HepG2 (cell line): Measurements from ENCODE around the gene CBX5. TPM values are rescaled to one million over a fixed set of nuclear protein-coding genes. Genes with fewer than 3 reads are reported as not detected.

Source experiments
- ATAC-seq: fragments of 200-7000 bp; cut with Tn5 transposase; 3 replicates; pipeline ENCODE4 v1.9.1; 2020; ENCODE audit warnings: mild to moderate bottlenecking, moderate library complexity
- BruUV-seq: library from RNA; stranded (reverse); fragments of 400-500 nt; replicated peaks from 2 replicates; lab custom pipeline; 2021; lab: Mats Ljungman, UMichigan
- CTCF ChIA-PET: fragments of 300-600 bp; formaldehyde crosslinking; extraction: SDS; loops from one replicate; lab custom pipeline; 2021; ENCODE audit warnings: low total read pairs, inconsistent platforms, low intra/inter-chr PET ratio; lab: Yijun Ruan, JAX
- POLR2A ChIA-PET: fragments of 350-600 bp; sonication (Branson Sonifier 250); formaldehyde crosslinking; loops from one replicate; lab custom pipeline; 2020; ENCODE audit warnings: antibody characterized with exemption, inconsistent platforms; lab: Yijun Ruan, JAX
- DNase-seq: peaks from one replicate; pipeline ENCODE4 v3.0.0-alpha.2; 2015; ENCODE audit warnings: low spot score
- FAIRE-seq: peaks from 3 replicates; lab custom pipeline; 2011; peaks lifted over from hg19 to GRCh38; lab: Jason Lieb, UNC
- H2AFZ ChIP-seq: one replicate; pipeline ENCODE4 v1.6.1; 2011; ENCODE audit warnings: low read length, inconsistent platforms
- H3K27ac ChIP-seq: fragments of 300-600 bp; 3 replicates; pipeline ENCODE4 v1.8.0; 2011; ENCODE audit warnings: mixed run types, mild to moderate bottlenecking, mixed read lengths, low read length, inconsistent platforms; ENCODE audit not compliant: insufficient read depth; ENCODE audit errors: extremely low read length
- H3K27me3 ChIP-seq, 2 experiments: fragments of 200-600 bp in 1 of 2; 2 replicates in 1 of 2; 3 replicates in 1 of 2; pipeline versions ENCODE4 v1.6.0 to v1.8.0; 2011; ENCODE audit warnings: low read length in 2 of 2, mild to moderate bottlenecking in 2 of 2, moderate library complexity in 2 of 2, inconsistent platforms in 1 of 2; ENCODE audit not compliant: insufficient read depth in 2 of 2, control insufficient read depth in 1 of 2
- H3K36me3 ChIP-seq, 2 experiments: fragments of 200-600 bp in 1 of 2; replicated peaks in 1 of 2; 2 replicates in 1 of 2; 3 replicates in 1 of 2; pipeline versions ENCODE4 v1.5.1 to v1.8.0; 2011; ENCODE audit warnings: low read length in 2 of 2, inconsistent platforms in 1 of 2; ENCODE audit not compliant: insufficient read depth in 2 of 2, control insufficient read depth in 1 of 2
- H3K4me1 ChIP-seq: 2 replicates; pipeline ENCODE4 v1.5.1; 2012; ENCODE audit warnings: low read length, inconsistent platforms; ENCODE audit not compliant: insufficient read depth
- H3K4me2 ChIP-seq: 2 replicates; pipeline ENCODE4 v1.6.0; 2011; ENCODE audit warnings: low read depth, low read length, inconsistent platforms
- H3K4me3 ChIP-seq, 3 experiments: fragments of 200-600 bp in 1 of 3; sonication (generic), shearing (Covaris generic) in 1 of 3; replicated peaks in 1 of 3; 2 replicates each; pipeline ENCODE4 v1.5.1; 2011 to 2016; ENCODE audit warnings: low read length in 3 of 3, inconsistent platforms in 2 of 3, low read depth in 2 of 3, mild to moderate bottlenecking in 2 of 3, control low read depth in 1 of 3, mixed read lengths in 1 of 3; ENCODE audit not compliant: insufficient read depth in 1 of 3
- H3K79me2 ChIP-seq: one replicate; pipeline ENCODE4 v1.6.1; 2011; ENCODE audit warnings: low read length, inconsistent platforms; ENCODE audit not compliant: insufficient read depth
- H3K9ac ChIP-seq: 2 replicates; pipeline ENCODE4 v1.6.0; 2011; ENCODE audit warnings: mild to moderate bottlenecking, low read depth, low read length, inconsistent platforms; ENCODE audit not compliant: insufficient read depth
- H3K9me3 ChIP-seq: 2 replicates; pipeline ENCODE4 v1.5.1; 2012; ENCODE audit warnings: mild to moderate bottlenecking, low read length
- H4K20me1 ChIP-seq: 2 replicates; pipeline ENCODE4 v1.6.0; 2011; ENCODE audit warnings: inconsistent platforms, mild to moderate bottlenecking, low read length, moderate library complexity; ENCODE audit not compliant: insufficient read depth
- AGO2 ChIP-seq: fragments of 200-400 bp; formaldehyde crosslinking; optimal IDR thresholded peaks from 2 replicates; pipeline ENCODE3; 2017; ENCODE audit warnings: mild to moderate bottlenecking, low read depth, low read length, moderate library complexity
- ETV6 ChIP-seq: sonication (generic); formaldehyde crosslinking; conservative IDR thresholded peaks from 2 replicates; pipeline ENCODE4 v1.4.0; 2020; ENCODE audit warnings: missing genetic modification reagents
- HNRNPL ChIP-seq: fragments of 200-400 bp; formaldehyde crosslinking; IDR thresholded peaks from 2 replicates; pipeline ENCODE4 v1.6.1; 2017; ENCODE audit warnings: mild to moderate bottlenecking, low read depth, low read length
- IKZF1 ChIP-seq: fragments of 450-650 bp; IDR thresholded peaks from 2 replicates; pipeline ENCODE4 v1.7.1; 2016
- KDM3A ChIP-seq: IDR thresholded peaks from 2 replicates; pipeline ENCODE4 v1.6.1; 2018; ENCODE audit warnings: low read depth, missing compliant biosample characterization
- RAD21 ChIP-seq: fragments of 450-650 bp; formaldehyde crosslinking; IDR thresholded peaks from 2 replicates; pipeline ENCODE4 v1.5.0; 2020; ENCODE audit warnings: mild to moderate bottlenecking
- TOE1 ChIP-seq: sonication (generic); formaldehyde crosslinking; IDR thresholded peaks from 2 replicates; pipeline ENCODE4 v1.4.0; 2020; ENCODE audit warnings: mild to moderate bottlenecking, missing genetic modification reagents
- ZNF557 ChIP-seq: sonication (generic); formaldehyde crosslinking; IDR thresholded peaks from 2 replicates; pipeline ENCODE4 v1.4.0; 2020; ENCODE audit warnings: missing genetic modification reagents
- ZNF709 ChIP-seq: sonication (generic); formaldehyde crosslinking; IDR thresholded peaks from 2 replicates; pipeline ENCODE4 v1.5.0; 2020; ENCODE audit warnings: mild to moderate bottlenecking, missing genetic modification reagents
- ZSCAN12 ChIP-seq: sonication (generic); formaldehyde crosslinking; IDR thresholded peaks from 2 replicates; pipeline ENCODE4 v1.9.0; 2021; ENCODE audit warnings: mild to moderate bottlenecking, missing genetic modification reagents
- ZSCAN29 ChIP-seq: sonication (generic); formaldehyde crosslinking; conservative IDR thresholded peaks from 2 replicates; pipeline ENCODE4 v1.4.0; 2020; ENCODE audit warnings: mild to moderate bottlenecking, missing genetic modification reagents
- WGBS: methylation state at CpG from one replicate; pipeline ENCODE4 v1.1.6; 2017; ENCODE audit warnings: low lambda C conversion rate; 5-methylcytosine and 5-hydroxymethylcytosine counted together
- in situ Hi-C: cut with HindIII; loops from 2 replicates; pipeline ENCODE4 v1.10.0; 2017; ENCODE audit warnings: low pct_unique_long_range_greater_than_20kb; ENCODE audit not compliant: extremely low pct_ligation_motif_present
- intact Hi-C: fragments of 100-400 bp; cut with micrococcal nuclease; formaldehyde crosslinking; loops from one replicate; pipeline ENCODE4 v1.10.0; 2022; ENCODE audit not compliant: unreplicated experiment
- polyA plus RNA-seq, 8 experiments: library from polyadenylated mRNA; depleted of rRNA in 3 of 8; stranded (reverse) in 7 of 8; unstranded in 1 of 8; fragments of >200 nt; fragmentation: Illumina TruSeq in 4 of 8; extraction: Trizol in 4 of 8; gene quantifications; 2 replicates each; pipeline versions ENCODE4 v1.2.1 to v1.2.3, GENCODE V29; 2011 to 2016; ENCODE audit warnings: low read depth in 4 of 8, missing spikeins in 1 of 8, mixed read lengths in 1 of 8; ENCODE audit not compliant: insufficient read depth in 1 of 8
- total RNA-seq, 5 experiments: library from RNA; depleted of rRNA; stranded (reverse); fragments of >200 nt; fragmentation: Illumina TruSeq; extraction: Trizol; gene quantifications; 2 replicates each; pipeline ENCODE4 v1.2.3, GENCODE V29; 2016; ENCODE audit warnings: low read depth in 1 of 5
- TF ChIP-seq, protein P1 (sequence below): sonication (generic); formaldehyde crosslinking; IDR thresholded peaks from 2 replicates; pipeline ENCODE4 v1.4.0; 2020; ENCODE audit warnings: missing genetic modification reagents
- TF ChIP-seq, protein P2 (sequence below): sonication (generic); formaldehyde crosslinking; IDR thresholded peaks from 2 replicates; pipeline ENCODE4 v1.5.0; 2020; ENCODE audit warnings: missing genetic modification reagents, mild to moderate bottlenecking, borderline replicate concordance
- TF ChIP-seq, protein P3 (sequence below): sonication (generic); formaldehyde crosslinking; IDR thresholded peaks from 2 replicates; pipeline ENCODE4 v1.4.0; 2020; ENCODE audit warnings: missing genetic modification reagents

Gene CBX5
- total and polyA plus RNA-seq, 2 of the 13 experiments (the other 11 are each of a cell fraction or from before 2014, with no cell fraction given), result 16.0 to 22.2 TPM

DNA sequence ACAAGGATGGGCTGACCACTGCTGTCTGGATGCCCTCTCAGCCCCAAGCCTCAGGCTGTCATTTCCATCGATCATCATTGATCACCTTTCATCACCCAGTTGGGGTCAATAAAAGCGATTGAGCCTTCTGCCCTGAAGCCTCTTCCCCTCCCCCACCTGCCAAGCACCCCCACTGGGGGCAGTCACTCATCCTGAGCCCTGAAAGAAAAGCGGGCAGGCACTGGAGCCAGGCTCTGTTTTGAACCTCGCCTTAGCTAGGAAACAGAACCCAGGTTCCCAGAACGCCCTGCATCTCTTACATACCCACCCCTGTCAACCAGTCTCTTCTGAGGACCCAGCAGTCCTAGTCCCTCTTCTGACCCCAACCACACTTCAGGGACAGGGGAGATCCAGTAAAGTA is 96.9 kb downstream of the CBX5 start (continued):
- TF ChIP-seq, protein P1, sequence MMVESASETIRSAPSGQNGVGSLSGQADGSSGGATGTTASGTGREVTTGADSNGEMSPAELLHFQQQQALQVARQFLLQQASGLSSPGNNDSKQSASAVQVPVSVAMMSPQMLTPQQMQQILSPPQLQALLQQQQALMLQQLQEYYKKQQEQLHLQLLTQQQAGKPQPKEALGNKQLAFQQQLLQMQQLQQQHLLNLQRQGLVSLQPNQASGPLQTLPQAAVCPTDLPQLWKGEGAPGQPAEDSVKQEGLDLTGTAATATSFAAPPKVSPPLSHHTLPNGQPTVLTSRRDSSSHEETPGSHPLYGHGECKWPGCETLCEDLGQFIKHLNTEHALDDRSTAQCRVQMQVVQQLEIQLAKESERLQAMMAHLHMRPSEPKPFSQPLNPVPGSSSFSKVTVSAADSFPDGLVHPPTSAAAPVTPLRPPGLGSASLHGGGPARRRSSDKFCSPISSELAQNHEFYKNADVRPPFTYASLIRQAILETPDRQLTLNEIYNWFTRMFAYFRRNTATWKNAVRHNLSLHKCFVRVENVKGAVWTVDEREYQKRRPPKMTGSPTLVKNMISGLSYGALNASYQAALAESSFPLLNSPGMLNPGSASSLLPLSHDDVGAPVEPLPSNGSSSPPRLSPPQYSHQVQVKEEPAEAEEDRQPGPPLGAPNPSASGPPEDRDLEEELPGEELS (CRISPR knock-in tag), result no peak
- no peak for TF ChIP-seq IKZF1
- TF ChIP-seq ZNF557 (CRISPR knock-in tag), result no peak
- no peak for TF ChIP-seq ZNF709
- no peak for TF ChIP-seq KDM3A (CRISPR knock-in tag)
- TF ChIP-seq, protein P2, sequence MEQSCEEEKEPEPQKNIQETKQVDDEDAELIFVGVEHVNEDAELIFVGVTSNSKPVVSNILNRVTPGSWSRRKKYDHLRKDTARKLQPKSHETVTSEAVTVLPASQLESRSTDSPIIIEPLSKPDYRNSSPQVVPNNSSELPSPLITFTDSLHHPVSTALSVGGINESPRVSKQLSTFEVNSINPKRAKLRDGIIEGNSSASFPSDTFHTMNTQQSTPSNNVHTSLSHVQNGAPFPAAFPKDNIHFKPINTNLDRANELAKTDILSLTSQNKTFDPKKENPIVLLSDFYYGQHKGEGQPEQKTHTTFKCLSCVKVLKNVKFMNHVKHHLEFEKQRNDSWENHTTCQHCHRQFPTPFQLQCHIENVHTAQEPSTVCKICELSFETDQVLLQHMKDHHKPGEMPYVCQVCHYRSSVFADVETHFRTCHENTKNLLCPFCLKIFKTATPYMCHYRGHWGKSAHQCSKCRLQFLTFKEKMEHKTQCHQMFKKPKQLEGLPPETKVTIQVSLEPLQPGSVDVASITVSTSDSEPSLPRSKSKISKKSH (CRISPR knock-in tag), result no peak
- no peak for TF ChIP-seq ZSCAN29 (CRISPR knock-in tag)
- TF ChIP-seq ZSCAN12 (CRISPR knock-in tag), result no peak

DNA sequence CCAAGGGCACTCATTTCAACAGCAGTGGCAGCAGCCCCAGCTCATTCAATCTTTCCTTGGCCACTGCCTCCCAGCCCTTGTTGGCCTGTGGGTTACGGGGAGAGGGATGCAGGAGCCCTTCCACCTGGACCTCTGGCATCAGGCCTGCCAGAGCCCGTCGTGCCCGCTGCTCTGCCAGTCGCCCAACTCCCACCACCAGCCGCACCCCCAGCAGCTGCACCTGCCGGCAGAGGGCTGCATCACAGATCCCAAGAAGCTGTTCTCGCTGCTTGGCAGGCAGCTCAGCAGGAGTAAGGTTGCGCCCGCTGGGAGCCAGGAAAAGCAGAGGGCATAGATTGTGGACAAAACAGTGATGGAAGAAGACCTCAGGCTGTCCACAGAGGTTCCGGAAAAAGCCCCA is 97.8 kb downstream of the CBX5 start:
- POLR2A ChIA-PET, result no interaction called here
- intact Hi-C loops, result no loop called here
- TF ChIP-seq TOE1 (CRISPR knock-in tag) (no peak), RAD21 (no peak), AGO2 (peak; percentile 71), HNRNPL (0 out of 2 replicates have a peak, but pooled peaks have one; percentile 18), ETV6 (CRISPR knock-in tag) (no peak)
- TF ChIP-seq, protein P3, sequence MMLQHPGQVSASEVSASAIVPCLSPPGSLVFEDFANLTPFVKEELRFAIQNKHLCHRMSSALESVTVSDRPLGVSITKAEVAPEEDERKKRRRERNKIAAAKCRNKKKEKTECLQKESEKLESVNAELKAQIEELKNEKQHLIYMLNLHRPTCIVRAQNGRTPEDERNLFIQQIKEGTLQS (CRISPR knock-in tag), result no peak
- H3K4me1 ChIP-seq, result peaks cover 2% of the 10 kb centered on the region
- H3K9me3 ChIP-seq, result no peaks in the 10 kb centered on the region
- no peak overlapping the region for H3K27ac ChIP-seq
- H4K20me1 ChIP-seq, result no peaks in the 10 kb centered on the region
- in situ Hi-C loops, result no loop called here
- WGBS, result 98% methylated on average over 6 of the region's 11 CpGs
- H3K4me2 ChIP-seq, result no peak overlapping the region
- no peak overlapping the region for H3K4me3 ChIP-seq
- ATAC-seq, result no peak
- H3K36me3 ChIP-seq, result peaks cover 0 to 4% of the 10 kb centered on the region in 2 experiments; a peak in 3 of 5 replicates
- no peak overlapping the region for H3K9ac ChIP-seq
- FAIRE-seq, result no peak
- CTCF ChIA-PET, result no interaction called here
- H3K27me3 ChIP-seq, result no peaks in the 10 kb centered on the region
- BruUV-seq, result no TSS peak
- H2AFZ ChIP-seq, result no peak overlapping the region
- H3K79me2 ChIP-seq, result no peaks in the 10 kb centered on the region
- no peak for DNase-seq
